EL (cell line): ENCODE data around the gene AGPAT1.

ENCODE experiments used
- DNase-seq: peaks from one replicate; pipeline ENCODE4 v3.0.0-alpha.2; 2016

AGPAT1 gene

GRCh38 chr6:32167761-32168262 is 8.1 kb downstream of the AGPAT1 start:
- no peak for DNase-seq

GRCh38 chr6:32167154-32167760 is 8.6 kb downstream of the AGPAT1 start:
- DNase-seq = no peak

DNA sequence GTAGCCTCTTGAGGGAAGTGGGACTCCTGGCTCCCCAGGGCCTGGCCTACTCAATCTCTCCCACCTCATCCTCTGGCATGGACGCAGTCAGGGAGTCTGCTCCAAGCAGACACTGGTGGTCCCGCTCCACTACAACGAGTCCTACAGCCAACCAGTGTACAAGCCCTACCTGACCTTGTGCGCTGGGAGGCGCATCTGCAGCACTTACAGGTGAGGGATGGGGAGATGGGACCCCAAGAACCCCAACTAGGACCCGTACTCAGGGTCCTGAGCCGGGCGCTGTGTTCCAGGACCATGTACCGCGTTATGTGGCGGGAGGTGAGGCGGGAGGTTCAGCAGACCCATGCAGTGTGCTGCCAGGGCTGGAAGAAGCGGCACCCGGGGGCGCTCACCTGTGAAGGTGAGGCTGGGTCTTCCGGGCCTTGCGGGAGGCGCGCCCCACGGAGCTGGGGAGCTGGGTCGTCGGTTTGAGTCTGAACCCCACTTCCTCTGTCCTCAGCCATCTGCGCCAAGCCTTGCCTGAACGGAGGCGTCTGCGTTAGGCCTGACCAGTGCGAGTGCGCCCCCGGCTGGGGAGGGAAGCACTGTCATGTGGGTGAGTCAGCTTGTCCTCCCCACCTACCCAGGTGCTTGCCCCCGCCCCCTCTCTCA is 9.3 kb downstream of the AGPAT1 start:
- DNase-seq = no peak

- no peak for DNase-seq
These were observed 11.6 kb downstream of the AGPAT1 start, which contains the start of gene EGFL8 for GRCh38 chr6:32164295-32164694. TSS of gene EGFL8 (plus strand) at chr6:32164595. CDS start at chr6:32166166, 1,571 bp downstream.

- no peak for DNase-seq
These were observed 12.2 kb downstream of the AGPAT1 start for GRCh38 chr6:32163559-32164258.

DNA sequence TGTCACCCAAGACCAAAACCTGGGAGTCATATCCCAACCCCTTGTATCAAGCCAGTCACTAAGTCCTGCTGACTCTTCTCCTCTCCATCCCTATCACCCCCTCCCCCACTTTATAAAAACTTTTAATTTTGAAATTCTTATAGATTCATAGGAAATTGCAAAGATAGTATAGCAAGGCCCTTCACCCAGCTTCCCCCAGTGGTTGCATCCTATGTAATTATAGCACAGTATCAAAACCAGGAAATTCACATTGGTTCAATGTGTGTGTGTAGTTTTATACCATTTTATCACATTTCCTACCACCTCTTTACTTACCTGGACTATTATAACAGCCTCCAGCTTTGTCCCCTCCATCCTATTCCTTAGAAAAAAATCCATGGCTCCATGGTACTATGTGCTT is 17.8 kb downstream of the AGPAT1 start:
- DNase-seq = no peak

GRCh38 chr6:32156891-32157290 is 19.0 kb downstream of the AGPAT1 start:
- no peak for DNase-seq

- DNase-seq = peak; percentile 67
These were observed 21.2 kb downstream of the AGPAT1 start for GRCh38 chr6:32154514-32155161.

GRCh38 chr6:32153564-32154513 is 22.0 kb downstream of the AGPAT1 start, which contains the start of gene PPT2:
TSS of gene PPT2 (plus strand) at chr6:32154141. CDS start at chr6:32154595, 454 bp downstream.
- DNase-seq = peak; percentile 91

DNA sequence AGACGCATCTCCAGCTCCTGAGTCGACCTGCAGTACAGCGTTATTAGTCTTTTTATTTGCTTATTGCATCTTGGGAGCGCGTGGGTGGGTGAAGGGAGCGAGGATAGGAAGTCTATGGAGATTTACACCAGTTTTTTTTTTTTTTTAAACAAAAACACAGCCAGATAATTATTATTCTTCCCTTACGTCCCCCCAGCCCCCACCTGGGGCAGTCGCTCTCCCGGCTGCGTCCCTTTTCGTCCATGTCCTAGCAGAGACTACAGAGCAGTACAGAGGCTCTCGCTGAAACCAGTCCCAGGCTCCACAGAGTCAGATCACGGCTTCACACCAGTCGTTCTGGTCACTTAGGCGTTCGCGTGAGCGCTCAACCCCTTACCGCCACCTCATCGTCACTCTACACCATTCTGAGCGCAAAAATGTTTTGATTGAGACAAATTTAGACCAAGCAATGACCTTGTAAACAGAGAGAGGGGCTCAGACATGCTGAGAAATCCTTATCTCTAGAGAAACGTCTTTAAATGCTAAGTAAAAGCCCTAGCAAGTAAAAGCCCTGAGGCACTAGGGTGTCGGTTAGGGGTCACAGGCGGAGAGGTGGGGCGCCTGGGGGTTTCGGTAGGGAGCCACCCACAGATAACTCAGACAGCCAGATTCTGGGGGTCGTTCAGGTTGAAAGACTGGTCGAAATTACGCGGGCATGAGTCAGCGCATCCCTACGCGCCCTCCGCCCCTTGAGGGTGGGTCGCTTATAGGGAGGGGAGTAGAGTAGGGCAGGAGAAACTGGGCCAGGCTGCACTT is 22.9 kb downstream of the AGPAT1 start:
- peak; percentile 60 for DNase-seq

GRCh38 chr6:32151863-32152768 is 23.8 kb downstream of the AGPAT1 start, which contains the start of gene PRRT1:
TSS of gene PRRT1 (minus strand) at chr6:32151939. CDS start at chr6:32151827, 112 bp downstream.
- no peak for DNase-seq

DNA sequence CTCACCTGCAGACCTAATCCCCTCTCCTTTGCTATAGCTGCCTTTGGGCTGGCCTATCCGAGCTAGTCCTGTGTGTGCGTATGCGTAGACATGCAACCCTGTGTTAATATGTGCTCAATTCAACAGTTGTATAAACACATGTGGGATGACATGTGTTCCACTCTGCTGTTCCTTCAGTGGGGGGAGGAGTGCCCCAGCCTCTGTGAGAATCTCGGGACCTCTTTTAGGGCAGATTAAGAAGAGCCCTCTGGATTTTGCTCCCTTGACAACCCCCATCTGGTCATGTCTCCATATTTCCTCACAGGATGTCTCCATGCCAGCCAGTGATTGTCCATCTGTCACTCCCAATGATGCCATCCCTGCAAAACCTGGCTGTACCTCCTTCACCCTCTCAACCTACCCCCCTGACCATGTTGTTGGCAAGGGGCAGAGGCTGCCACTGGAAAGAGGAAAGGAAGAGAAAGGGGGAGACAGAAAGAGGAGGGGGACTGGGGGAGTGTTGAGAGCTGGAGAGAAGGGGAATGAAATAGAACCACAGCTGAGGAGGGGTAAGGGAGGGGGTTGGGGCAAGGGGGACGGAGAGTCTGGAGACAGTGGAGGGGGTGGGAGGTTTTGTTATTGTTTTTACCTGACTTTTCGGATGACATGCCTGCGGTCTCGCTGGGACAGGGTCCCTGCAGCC is 24.6 kb downstream of the AGPAT1 start:
- DNase-seq = no peak

GRCh38 chr6:32149932-32150870 is 25.7 kb downstream of the AGPAT1 start:
- DNase-seq = no peak

DNA sequence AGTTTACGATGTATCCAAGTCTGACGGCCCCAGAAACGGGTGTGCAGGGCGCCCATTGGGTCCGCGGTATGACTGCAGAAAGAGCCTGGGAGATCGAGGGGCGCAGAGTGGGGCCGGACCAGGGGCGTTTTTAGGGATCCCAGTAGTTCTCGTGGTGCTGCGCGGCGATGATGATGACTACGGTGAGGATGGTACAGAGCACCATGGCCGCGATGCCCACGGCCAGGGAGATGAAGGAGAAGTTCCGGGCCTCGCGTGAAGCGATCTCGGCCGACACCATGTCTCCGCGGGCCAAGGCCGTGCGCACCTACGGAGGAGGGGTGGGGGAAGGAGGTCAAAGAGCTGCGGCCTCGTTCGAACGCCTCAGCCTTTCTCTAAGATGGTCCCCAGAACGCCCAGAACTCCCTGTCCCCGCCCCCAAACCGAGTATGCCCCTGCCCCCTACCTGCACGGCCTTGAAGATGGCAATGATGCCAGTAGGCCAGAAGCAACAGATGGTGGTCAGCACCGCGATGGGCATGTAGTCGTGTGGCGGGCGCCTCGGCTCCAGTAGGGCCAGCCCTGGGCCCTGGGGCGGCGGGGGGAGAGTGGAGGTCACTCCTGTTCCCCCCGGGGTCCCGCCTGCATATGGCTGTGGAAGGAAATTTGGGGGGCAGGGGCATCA is 26.7 kb downstream of the AGPAT1 start:
- DNase-seq = no peak

- DNase-seq = no peak
These were observed 27.4 kb downstream of the AGPAT1 start for GRCh38 chr6:32148289-32149091.

GRCh38 chr6:32147401-32148132 is 28.3 kb downstream of the AGPAT1 start:
- no peak for DNase-seq
